Mucosa of descending colon (tissue), 3 donors: ENCODE results near the gene MLLT3. TPM values are rescaled to one million over a fixed set of nuclear protein-coding genes. Genes with fewer than 3 reads are reported as not detected.

Experiments used
- ATAC-seq: fragments of 200-7000 bp; cut with Tn5 transposase; one replicate; pipeline ENCODE4 v1.9.1; 2020; ENCODE audit warnings: mild to moderate bottlenecking, moderate library complexity
- DNase-seq, 3 donors: peaks; one replicate each; pipeline ENCODE4 v3.0.0-alpha.2; 2020
- H3K36me3 ChIP-seq: fragments of 200-600 bp; one replicate; pipeline ENCODE4 v1.8.0; 2021; ENCODE audit warnings: low read depth, mild to moderate bottlenecking
- H3K4me1 ChIP-seq: fragments of 200-600 bp; one replicate; pipeline ENCODE4 v1.8.0; 2021; ENCODE audit warnings: low read depth, mild to moderate bottlenecking
- H3K4me3 ChIP-seq: fragments of 200-600 bp; one replicate; pipeline ENCODE4 v1.8.0; 2021; ENCODE audit warnings: mild to moderate bottlenecking
- H3K9me3 ChIP-seq: fragments of 200-600 bp; one replicate; pipeline ENCODE4 v1.8.0; 2021; ENCODE audit warnings: mild to moderate bottlenecking
- intact Hi-C, 2 donors: fragments of 100-400 bp; cut with DNase I in 1 of 2; cut with micrococcal nuclease in 1 of 2; formaldehyde crosslinking; loops; one replicate each; pipeline versions ENCODE4 v1.11.0 to v1.11.1; 2022; cut with DNase I, micrococcal nuclease
- total RNA-seq, 3 donors: library from RNA; stranded (reverse); fragmentation: NEBNext Ultra II Directional in 2 of 3; extraction: Animal tissue kit (Norgen Biotek cat#: 25700) in 2 of 3; gene quantifications; one replicate each; pipeline versions ENCODE4 v1.2.1 to v1.2.4, GENCODE V29; 2021 to 2023
- TF ChIP-seq, protein P1 (sequence below): fragments of 200-600 bp; IDR thresholded peaks from one replicate; pipeline ENCODE4 v1.8.0; 2022; ENCODE audit warnings: antibody characterized with exemption, mild to moderate bottlenecking
- donor health status: DM: no; HTN: no; CAD: no; lungs with moderate emphysema.
- donor health status: DM: no; HTN: no; CAD: no.
- donor health status: DM: no; HTN: yes; CAD: no.

The MLLT3 gene
- total RNA-seq, 3 donors from 2014 or later, result 35.1 to 53.7 (median 46.5) TPM

DNA sequence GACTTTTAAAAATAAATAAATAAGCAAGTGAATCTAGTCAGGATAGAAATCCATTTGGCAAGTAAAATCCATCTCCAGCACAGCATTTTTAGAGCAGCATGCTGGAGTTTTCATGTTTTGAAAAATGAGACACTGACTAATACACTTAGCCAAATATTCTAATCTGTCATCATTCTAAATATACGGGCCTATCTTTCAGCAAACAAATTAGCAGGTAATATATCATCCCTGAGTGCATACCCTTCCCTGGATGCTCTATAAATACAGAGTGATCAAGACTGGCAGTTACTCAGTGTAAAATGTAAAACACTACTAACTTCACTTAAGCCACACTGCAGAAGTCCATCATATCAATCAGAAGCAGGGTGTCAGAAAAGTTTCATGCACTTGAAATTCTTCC, 58.4 kb downstream of the MLLT3 start:
- TF ChIP-seq, protein P1, sequence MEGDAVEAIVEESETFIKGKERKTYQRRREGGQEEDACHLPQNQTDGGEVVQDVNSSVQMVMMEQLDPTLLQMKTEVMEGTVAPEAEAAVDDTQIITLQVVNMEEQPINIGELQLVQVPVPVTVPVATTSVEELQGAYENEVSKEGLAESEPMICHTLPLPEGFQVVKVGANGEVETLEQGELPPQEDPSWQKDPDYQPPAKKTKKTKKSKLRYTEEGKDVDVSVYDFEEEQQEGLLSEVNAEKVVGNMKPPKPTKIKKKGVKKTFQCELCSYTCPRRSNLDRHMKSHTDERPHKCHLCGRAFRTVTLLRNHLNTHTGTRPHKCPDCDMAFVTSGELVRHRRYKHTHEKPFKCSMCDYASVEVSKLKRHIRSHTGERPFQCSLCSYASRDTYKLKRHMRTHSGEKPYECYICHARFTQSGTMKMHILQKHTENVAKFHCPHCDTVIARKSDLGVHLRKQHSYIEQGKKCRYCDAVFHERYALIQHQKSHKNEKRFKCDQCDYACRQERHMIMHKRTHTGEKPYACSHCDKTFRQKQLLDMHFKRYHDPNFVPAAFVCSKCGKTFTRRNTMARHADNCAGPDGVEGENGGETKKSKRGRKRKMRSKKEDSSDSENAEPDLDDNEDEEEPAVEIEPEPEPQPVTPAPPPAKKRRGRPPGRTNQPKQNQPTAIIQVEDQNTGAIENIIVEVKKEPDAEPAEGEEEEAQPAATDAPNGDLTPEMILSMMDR, result no peak
- no peak for DNase-seq
- Histone ChIP-seq H3K9me3 (no peaks in the 10 kb centered on the region), H3K4me3 (no peak overlapping the region), H3K4me1 (peaks cover 17% of the 10 kb centered on the region), H3K36me3 (no peaks in the 10 kb centered on the region)
- intact Hi-C loops, result no loop called here
- ATAC-seq, result no peak

DNA sequence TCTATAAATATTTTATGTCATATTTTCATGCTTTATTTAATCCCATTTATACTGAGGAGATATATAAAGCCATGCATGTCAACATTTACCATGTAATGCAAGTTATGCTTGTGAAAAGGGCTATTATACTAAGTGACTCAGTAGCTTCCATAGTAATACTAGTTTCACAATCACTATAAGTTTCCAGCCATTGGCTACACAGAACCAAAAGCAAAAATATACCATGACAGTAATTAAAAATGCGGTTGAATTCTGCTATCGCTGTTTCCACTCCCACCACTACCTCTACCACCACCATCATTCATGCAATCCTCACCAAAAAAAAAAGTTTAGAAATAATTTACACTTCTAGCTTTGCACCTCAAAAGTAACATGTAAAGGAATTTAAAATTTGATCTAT, 60.2 kb downstream of the MLLT3 start:
- TF ChIP-seq, protein P1, result no peak
- no peaks in the 10 kb centered on the region for H3K36me3 ChIP-seq
- DNase-seq (no peak), ATAC-seq (peak; percentile 15)
- intact Hi-C loops, result no loop called here
- H3K4me3 ChIP-seq, result no peak overlapping the region
- H3K4me1 ChIP-seq, result peaks cover 26% of the 10 kb centered on the region
- no peaks in the 10 kb centered on the region for H3K9me3 ChIP-seq

DNA sequence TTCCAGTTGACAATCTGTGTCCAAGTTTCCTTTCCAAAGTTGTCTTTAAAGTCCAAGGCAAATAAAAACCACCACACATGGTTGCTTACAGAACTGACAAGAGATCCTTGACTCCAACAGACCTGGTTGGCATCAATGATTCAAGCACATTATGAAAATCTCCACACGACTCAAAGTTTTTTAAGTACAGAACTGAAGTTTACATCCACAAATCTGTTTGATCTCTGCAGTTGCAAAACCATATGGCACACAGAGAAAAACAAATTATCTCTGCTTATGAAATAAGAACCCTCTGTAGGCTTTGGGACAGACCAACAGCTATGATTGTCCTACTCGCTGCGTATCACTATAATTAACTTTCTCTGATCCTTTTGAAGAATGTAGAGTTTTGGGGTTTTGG, 60.8 kb downstream of the MLLT3 start:
- no peak overlapping the region for H3K4me3 ChIP-seq
- TF ChIP-seq, protein P1, result no peak
- ATAC-seq, result no peak
- H3K4me1 ChIP-seq, result peaks cover 26% of the 10 kb centered on the region
- no peaks in the 10 kb centered on the region for H3K36me3 ChIP-seq
- no peak for DNase-seq
- H3K9me3 ChIP-seq, result no peaks in the 10 kb centered on the region
- intact Hi-C loops, result no loop called here

DNA sequence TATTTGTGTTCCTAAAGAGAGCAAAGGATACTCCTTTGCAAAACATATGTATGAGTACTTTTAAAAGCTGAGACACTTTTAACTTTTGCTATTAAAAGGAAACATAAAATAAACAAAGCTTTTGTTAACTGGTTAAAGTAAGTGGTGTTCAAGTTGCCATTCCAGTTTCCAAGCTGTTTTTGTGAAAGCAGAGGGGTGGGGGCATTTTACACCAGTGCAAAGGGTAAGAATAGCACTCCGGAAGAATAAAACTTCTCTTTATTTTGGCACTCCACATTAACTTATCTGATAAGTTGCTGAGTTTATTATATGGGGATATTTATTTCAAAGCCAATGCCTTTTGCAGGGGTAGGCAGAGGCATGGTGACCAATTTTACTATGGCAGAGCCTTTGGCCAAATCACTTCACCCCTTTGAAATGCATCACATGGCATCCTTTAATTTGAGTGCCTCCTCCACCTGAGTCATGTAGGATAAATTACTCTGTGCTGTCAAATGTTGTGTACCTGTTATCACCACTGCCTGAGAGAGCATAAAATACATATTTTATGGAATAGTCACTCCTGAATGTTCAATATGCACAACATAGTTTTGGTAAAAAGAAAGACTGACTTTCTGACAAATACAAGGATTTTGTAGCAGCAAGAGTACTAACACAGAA, 62.9 kb downstream of the MLLT3 start:
- DNase-seq (peak in 1 of 3 donors; percentile 34), ATAC-seq (peak; percentile 65)
- TF ChIP-seq, protein P1, result no peak
- Histone ChIP-seq H3K4me1 (peaks cover 30% of the 10 kb centered on the region), H3K9me3 (no peaks in the 10 kb centered on the region), H3K36me3 (no peaks in the 10 kb centered on the region), H3K4me3 (no peak overlapping the region)
- intact Hi-C loops, result loop anchor here in 1 of 2 donors (10.0 kb wide), 1 partner anchor 55 kb away; no protein-coding TSS in a partner anchor

DNA sequence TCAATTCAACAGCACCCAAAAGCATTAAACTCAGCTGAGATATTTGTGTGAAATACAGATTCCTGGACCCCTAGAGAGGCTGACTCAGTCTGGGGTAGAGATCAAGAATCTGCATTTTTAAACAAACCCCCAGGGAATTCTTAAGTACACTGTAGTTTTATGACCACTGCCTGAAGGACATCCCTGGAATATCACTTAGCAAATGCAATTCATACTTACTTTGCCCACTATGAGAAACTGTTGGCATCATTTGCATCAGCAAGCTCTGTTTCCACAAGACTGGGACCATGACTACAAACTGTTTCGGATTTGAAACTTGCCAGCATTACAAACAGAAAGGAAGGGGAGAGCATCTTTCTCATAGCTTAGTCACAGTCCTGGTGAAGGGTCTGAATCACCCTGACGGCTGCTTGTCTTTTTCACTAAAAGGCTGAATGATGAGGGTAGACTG, 63.7 kb downstream of the MLLT3 start:
- TF ChIP-seq, protein P1, result no peak
- intact Hi-C loops, result loop anchor here in 1 of 2 donors (10.0 kb wide), 1 partner anchor 56 kb away; no protein-coding TSS in a partner anchor
- no peak overlapping the region for H3K4me3 ChIP-seq
- no peaks in the 10 kb centered on the region for H3K9me3 ChIP-seq
- no peaks in the 10 kb centered on the region for H3K36me3 ChIP-seq
- no peak for DNase-seq
- ATAC-seq, result peak; percentile 50
- peaks cover 37% of the 10 kb centered on the region for H3K4me1 ChIP-seq
